Kasumi-1 (cell line): ENCODE results near the gene C1QTNF5.

ENCODE experiments used
- DNase-seq, 2 experiments: peaks; one replicate each; lab custom pipeline; 2025; lab: John Stamatoyannopoulos, UW

The C1QTNF5 gene

DNA sequence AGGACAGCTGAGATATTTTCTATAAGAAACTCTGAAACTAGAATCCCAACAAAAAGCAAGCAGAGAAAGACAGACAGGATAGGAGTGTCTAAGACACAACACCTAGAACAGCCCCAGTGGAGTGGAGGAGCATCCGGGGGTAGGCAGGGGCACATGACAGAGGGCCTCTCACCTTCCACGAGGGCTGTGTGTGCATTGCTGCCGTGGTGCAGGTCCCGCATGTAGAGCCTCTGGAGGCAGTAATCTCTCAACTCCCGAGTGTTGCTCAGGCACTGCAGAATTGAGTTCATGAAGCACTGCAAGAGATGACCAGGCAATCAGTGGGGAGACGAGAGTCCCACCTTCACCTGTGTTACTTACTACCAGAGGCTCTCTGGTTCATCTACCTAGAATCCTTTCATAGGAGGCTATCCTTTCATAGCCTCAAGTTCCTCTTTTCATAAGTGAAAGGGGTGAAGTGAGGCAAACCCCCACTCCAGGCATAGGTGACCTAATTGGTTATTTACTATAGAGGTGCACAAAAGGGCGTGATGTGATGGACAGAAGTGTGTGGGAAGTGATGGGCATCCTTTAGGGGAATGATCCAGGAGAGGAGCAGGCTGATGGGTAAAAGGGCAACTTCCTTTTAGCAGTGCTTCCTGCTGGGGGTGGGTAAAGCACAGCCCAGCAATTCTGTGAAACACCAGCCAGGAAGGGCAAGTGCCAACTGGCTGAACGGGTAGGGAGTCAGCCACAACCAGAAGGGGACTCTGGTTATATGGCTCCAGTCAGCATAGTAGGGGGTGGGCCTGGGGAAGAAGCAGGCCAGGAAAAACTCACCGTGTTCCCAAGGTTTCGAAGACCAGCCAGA, 18.9 kb upstream of the C1QTNF5 start:
- peak; percentile 40 to 61 for DNase-seq

DNA sequence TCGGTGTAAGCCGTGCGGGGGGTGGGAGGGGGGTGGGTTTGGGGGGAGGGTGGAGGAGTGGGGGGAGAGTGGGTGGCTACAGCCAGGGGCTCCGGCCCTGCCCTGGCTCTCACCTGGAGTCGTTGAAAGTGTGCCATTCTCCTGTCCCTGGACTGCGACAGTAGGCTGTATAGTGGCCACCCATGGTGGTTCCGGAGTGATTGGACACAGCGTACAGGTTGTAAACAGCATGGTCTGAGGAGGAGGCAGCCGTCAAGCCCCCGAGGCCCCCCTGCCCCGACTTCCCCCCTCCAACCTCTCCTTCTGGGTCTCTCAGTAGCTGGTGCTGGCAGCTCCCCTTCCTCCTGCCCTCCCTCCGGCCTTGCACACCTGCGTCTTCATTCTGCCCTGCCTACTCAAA, 16.4 kb upstream of the C1QTNF5 start:
- no peak for DNase-seq

DNA sequence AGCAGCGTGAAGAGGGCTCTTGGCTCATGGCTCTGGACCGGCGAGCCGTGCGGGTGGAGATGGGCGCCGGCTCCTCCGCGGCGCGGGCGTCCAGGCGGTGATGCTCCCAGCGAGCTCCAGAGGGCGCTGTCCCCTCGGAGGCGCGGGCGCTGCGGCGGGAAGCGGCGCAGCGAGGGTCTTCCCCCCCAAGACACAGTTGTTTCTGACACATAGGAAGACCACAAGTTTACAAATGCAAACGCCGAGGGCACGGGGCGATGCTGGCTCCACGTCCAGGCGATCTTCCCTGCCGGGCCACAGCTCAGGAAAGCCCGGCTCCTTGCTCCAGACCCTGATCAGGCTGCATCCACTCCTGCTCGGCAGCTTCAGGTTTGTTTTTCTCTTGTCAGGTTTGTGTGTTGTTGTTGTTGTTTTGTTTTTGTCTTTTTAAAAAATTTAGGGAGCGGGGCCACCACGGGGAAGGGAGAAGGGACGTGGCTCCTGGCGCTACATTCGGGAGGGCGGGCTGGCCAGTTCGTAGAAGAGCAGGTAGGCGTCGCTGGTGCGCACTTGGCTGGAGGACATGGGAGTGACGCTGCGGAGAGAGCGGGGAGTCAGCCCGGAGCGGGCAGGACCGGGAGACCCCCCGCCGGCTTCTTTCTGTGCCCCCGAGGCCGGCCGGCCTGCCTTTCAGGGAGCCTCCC, 15.8 kb upstream of the C1QTNF5 start:
- DNase-seq = peak; percentile 42 to 51

DNA sequence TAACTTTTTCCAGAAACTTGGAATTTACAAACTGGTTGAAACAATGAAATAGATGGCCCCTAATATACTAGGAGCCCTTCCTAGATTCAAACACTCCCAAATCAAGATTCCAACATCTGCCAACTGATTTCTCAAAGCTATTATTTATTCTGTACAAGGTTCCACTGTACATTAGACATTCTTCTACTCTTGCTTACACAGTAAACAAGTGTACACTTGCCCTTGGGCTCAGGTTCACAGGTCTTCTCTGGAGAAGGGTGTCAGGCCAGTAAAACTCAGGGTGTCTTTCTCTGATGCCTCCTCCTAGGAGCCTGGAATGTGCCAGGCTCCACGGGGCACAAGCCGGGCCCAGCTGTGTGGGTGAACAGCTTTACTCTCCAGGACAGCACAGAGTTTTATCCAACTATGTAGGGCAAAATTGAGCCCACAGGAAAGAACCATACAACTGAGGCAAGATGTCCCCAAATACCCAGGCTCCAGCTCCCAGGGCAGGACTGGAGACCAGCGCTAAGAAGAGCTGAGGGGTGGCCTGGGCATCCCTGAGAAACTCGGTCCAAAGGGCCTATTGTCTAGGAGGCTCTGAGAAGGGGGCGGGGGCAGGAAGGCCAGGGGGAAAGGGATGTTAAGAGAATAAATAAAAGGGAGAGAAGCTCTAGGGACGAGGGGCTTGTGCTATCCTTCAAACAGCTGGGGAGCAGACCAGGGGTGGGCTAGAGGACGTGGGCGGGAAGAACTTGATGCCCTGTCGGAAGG, 14.6 kb upstream of the C1QTNF5 start:
- DNase-seq = no peak

DNA sequence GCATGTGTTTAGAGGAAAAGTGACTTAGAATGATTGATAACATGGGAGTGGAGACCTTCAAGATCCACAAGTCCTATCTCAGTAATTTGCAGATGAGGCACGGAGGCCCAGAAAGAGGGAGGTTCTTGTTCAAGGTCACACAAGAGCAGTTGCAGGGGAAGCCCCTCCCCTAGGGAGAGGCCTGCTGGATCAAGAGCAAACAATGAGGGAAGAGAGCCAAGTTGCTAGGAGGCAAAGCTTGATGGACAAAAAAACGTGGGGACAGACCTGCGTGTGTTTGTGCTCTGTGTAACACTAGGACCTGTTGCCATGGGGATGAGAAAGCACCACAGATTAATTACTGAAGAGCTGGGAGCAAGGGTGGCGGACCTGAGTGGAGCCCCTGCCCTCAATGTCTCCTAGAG, 12.2 kb upstream of the C1QTNF5 start:
- no peak for DNase-seq

DNA sequence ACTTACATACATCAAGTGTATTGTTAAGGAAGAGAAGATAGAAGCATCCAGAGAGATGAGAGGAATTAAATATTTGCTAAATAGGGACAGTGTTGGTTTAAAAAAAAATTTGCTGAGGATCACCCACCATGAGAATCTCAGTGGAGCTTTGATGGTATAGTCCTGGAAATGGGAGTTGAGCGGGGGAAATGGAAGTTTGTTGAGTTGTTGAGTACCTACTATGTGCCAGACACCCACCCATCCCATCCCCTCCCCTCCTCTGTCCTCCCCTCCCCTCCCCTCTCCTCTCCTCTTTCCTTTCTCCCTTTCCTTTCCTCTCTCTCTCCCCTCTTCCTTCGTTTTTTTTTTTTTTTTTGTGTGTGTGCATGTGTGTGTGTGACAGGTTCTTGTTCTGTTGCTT, 10.5 kb upstream of the C1QTNF5 start:
- DNase-seq = no peak

DNA sequence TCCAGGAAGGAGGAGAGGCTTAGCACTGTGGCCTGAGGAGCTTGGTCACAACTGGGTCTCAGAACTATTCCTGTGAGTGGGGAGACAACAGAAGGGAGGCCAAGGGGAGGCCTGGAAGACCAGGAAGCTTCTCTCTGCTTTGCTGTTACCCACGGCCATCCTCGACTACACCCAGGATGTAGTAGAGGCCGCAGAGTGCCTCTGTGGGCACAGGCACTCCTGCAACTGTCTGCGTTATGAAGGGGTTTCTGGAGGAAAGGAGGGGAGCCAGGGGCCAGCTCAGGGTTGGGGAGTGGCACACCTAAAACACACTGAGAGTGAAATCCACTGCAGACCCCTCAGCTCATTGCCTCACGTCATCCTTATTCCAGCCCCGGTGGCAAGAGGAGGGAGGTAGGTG, 9.6 kb upstream of the C1QTNF5 start:
- no peak for DNase-seq

DNA sequence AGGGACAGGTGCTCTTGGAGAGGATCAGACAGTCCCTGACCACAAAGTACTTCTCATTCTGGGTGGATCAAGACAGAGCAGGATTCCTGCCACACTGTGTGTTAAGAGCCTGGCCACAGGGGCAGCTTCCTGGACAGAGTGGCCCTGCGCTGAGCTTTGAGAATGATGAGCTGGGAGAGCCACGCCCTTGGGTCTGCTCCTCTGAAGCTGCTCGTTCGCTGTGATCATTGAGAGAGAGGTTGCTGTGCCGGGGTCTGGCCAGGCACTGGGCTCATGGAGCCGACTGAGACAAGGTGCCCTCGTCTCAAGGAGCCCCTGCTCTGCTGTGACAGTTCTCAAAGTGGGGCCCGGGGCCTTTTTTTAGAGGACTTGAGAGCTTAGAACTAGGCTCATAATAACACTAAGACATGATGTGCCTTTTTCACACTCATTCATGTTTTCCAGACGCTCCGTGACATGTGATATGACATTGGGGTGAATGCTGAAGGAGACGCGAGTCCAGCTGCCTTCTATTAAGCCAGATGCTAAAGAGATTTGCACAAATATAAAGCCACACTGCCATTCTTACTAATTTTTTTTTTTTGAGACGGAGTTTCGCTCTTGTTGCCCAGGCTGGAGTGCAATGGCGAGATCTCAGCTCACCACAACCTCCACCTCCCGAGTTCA, 7.4 kb upstream of the C1QTNF5 start:
- DNase-seq = no peak

DNA sequence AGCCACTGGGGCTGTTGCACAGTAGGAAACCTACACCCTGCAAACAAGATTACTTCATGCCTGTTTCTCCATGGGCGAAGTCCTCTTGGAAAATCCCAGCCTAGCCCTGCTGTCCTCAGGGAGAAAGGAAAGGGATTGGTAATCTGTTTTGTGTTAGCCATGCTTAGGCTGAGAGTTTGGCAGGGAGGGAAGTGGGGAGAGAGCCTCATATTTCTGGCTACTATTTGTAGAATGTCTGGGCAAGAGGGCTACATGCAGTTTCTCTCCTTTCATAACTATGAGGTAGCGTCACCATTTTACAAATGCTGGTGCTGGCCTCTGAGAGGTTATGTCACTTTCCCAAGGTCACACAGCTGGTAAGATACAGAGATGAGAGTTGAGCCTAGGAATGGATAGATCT, 6.6 kb upstream of the C1QTNF5 start:
- DNase-seq = no peak

DNA sequence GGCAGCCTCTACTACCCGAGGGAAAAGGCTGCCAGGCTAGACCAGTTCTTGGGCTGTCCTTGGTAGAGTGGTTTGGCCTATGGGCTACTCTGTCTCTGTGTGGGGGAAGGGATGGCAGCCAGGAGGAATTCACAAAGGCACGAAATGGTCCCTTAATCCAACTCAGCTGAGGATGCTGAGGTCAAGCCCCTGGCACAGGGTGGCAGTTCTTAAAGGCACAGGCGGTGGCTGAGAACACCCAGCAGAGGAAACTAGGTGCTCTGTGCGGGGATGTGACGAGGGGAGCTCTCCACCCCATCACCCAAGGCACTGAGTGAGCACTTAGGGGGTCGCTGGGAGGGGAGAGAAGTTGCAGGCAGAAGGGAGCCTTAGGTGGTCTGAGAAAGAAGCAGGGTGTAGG, 5.9 kb upstream of the C1QTNF5 start, which contains the start of gene MFRP:
MFRP (minus strand) TSS at position 101 of the 400 bp plus-strand sequence. CDS start 192 bp downstream, outside the sequence.
- no peak for DNase-seq

DNA sequence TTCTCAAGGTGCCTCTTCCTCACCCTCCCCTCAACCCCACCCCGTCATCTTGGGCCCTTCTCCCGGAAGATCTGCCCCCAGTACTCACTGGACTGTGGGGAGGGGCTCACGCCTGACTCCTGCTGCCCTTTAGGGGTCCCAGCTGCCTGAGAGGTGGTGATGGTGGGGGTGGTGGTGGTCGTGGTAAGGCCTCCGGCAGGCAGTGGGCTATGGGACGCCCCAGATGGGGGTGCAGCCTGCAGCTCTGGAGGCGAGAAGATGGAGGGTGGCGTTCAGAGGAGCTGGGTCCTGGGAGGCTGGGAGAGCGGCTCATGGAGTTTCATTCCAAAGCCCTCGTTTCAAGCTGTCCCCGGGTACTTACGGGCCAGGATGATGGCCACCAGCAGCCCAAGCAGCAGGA, 5.0 kb upstream of the C1QTNF5 start:
- no peak for DNase-seq

DNA sequence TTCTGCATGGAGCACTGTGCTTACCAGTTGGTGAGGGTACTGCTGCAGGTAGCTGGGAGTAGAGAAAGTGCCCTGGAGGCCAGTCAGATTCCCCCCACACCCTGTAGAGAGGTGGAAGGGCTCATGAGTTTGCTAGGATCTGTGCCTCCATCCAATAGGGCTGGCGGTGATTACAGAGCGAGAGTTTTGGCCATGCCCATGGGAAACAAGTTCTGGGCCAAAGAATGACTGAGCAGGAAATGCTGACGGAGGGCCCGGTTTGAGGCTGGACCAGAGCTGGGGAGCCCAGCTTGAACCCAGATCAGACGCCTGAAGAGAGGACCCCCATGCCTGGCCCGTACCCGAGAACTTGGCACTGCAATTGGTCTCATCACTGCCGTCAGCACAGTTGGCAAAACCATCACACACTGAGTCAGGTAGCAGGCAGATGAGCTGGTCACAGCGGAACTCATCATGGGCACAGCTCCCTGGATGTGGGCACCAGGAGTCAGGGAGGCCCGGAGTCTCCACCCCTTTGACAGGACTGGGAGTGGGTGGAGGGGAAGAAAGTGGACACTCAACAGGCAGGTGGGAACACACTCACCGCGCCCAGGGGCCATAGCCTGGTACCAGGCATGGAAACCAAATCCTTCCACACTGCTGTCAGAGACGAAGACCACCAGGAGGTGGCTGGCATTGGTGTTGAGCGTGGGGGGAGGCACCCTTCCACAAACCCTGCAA, 3.8 kb upstream of the C1QTNF5 start:
- DNase-seq = no peak

DNA sequence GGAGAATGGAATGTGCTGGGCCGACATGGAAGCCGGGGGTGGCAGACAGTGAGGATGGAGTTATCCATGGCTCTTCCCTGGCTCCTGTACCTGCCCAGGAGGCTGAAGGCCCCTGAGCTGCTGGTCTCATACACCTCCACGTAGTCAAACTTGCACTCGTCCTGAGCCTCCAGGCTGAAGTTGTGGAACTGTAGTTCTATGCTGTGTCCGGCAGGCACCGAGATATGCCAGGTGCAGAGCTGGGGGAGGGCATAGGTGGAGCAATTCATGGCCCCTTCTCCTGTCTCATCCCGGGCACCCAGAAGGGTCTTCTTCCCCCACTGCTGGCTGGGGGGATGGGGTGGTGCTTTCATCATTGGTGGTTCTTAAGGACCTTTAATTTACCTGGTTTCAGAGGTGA, 3.0 kb upstream of the C1QTNF5 start:
- DNase-seq = no peak

DNA sequence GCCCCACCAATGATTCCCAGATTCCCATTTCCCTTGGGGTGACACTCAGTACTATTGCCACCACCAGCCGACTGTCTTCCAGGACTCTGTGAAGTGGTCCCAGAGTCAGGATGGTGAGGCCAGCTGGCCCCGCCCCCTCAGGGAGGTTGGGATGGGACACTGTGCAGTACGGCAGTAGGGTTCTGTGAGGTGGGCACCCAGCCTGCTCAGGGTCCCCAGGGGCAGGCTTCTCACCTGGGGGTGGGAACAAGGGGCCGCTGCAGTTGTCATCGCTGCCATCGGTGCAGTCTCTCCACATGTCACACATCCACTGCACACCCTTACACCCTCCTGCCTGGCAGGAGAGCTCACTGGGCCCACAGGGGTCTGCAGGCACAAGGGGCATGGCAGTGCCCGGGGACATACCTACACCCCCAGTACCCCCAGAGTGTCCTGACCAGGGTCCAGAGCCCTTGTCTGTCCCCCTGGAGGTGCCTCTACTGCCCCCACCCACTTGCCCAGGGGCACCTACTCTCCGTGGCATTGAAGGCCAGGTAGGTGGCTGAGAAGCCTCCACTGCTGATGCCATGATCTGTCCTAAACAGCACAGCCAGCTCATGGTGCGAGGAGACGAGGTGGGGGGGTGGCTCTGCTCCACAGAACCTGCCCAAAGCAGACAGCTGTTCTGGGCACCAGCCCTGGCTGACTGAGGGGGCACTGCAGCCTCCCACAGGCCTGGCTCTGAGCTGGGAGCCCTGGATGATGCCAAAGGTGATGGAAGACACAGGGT, 1.9 kb upstream of the C1QTNF5 start:
- DNase-seq = no peak

DNA sequence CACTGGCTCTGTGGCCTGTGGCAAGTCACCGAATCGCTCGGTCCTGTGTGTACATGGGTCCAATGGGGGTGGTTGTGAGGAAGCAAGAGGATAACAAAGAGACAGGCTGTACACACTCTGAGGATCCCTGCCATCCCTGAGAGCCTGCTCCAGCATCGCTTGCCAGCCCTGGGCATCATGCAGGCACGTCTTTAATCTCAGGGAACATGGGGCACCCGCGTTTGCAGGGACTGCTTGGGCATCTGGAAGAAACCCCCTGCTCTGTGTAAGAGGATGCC, 1.3 kb upstream of the C1QTNF5 start:
- no peak for DNase-seq

DNA sequence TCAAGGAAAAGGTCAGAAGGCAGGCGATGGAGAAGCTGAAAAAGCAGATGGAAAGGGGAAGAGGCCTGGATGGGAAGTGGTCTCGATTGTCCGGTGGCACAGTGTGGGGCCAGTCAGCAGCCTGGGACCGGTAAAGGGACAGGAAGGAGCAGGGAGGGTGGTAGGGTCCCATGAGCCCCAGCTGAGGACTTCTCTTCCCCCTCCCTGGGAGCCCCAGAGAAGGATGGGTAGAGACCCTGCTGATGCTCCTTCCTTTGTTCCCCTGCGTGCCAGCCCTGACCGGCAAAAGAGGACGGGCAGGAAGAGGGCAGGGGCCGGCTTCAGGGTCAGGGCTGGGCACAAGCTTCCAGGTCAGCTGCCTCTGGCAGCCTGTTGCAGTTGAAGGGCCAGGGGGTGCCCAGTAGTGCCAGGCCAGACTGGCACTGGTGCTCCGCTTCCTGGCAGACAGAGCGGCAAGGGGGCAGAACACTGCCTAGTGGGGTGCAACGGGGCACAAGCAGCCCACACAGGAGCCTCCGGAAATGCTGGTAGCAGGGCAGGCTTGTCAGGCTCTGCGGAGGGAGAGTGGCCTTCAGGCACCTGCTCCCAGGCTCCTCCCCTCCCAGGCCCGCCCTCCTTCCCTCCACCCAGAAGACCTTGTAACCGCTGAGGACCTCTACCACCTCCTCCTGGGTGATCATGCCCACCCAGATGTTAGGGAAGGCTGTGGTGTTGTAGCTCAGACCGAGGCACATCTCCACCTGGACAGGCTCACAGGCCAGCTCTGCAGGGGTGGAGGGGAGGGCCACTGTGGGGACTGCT, 739 bp upstream of the C1QTNF5 start:
- DNase-seq = no peak

DNA sequence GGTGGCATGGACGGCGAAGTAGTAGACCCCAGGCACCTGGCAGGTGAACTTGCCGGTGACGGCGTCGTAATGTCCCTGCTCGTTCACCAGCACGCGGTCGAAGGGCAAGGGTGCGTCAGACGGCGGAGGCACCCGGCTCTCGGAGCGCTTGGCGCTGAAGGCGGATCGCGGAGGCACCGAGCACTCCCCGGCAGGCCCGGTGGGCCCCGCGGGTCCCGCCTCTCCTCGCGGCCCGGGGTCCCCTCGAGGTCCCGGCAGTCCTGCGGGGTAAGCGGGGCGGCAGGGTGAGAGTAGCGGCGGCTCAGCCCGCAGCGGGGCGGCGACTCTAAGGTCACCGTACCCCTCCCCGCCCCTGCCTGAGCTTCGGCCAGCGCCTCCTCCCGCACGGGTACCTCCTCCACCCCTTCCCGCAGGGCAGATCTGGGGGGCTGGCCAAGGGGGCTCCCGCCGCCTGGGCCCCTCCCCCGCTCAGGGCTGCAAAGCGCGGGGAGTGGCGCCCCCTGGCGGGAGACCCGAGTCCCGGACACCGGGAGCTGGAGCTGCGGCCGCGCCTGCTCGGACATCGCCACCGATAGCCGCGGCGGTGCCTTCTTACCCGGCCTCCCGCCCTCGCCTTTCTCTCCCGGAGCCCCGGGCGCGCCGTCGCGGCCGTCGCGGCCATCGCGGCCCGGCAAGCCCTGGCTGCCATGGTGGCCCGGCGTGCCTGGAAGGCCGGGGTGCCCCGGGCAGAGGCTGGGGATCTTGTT, 921 bp downstream of the C1QTNF5 start:
- no peak for DNase-seq

DNA sequence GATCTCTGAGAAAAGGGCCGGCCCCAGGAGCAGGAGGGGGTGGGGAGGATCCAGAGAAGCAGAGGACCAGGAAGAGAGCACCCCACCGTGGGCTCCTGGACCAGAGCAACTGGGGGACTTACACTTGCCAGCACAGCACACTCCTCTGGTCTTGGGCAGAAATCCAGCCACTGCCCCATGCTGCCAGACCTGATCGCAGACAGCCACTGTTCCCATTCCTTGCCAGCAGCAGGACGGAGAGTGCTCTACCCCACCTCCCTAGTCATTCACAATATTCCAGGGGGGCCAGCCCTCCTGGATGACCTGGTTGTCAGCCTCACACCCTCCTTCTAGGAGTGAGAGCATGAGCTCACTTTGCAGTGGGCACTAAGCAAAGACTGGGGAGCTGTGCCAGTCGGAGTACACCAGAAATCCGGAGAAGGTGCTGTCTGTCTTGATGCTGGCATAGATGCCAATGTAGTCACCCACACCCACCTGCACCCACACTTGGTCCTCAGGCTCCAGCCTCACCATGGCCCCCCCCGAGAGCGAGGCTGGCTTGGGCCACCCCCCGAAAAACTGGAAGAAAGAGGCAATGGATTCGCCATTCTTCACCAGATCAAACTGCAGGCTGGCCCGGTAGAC, 1.6 kb downstream of the C1QTNF5 start:
- no peak for DNase-seq

DNA sequence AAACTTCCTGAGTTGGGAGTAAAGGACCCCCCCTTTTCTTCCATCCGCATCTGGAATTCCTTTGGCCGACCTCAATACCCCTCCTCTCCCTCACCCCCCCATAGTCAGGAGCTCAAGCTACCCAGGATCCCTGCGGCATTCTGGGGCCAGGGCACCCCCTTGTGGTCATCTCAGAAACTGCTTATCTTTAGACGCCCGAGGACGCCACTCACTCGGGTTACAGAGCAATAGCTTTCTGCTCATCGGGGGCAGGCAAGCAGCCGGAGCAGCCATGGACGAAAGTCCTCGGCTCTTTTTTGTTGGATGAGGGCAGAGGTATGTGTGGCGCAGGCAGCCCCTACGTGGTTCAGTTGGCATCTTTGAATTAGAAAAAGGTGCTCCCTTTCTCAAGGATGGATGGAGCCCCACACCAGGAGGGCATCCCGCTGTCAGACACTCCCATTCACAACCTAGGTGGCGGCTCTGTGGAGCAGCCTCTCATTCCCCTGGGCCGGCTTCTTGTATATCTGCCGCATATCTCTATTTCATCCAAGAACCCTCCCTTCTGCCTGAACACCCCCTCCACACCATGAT, 2.3 kb downstream of the C1QTNF5 start:
- peak; percentile 72 to 74 for DNase-seq
